SK-N-SH (cell line): ENCODE measurements around the gene PEG3. TPM values are rescaled to one million over a fixed set of nuclear protein-coding genes. Genes with fewer than 3 reads are reported as not detected.

Source experiments
- CTCF ChIA-PET: fragments of 300-600, 350-600 bp; formaldehyde crosslinking; extraction: SDS; loops from one replicate; lab custom pipeline; 2021; lab: Yijun Ruan, JAX
- POLR2A ChIA-PET: fragments of 350-600 bp; sonication (Branson Sonifier 250); formaldehyde crosslinking; extraction: SDS; loops from one replicate; lab custom pipeline; 2020; ENCODE audit warnings: antibody characterized with exemption, inconsistent platforms; lab: Yijun Ruan, JAX
- DNase-seq: peaks from one replicate; pipeline ENCODE4 v3.0.0; 2012
- H2AFZ ChIP-seq: fragments of 200-600 bp; sonication (generic); 2 replicates; pipeline ENCODE4 v1.8.1; 2016; ENCODE audit warnings: antibody characterized with exemption, mild to moderate bottlenecking, low read depth
- H3F3A ChIP-seq: fragments of 200-600 bp; sonication (generic); replicated peaks from 2 replicates; pipeline ENCODE3; 2016; ENCODE audit warnings: antibody characterized with exemption, mild to moderate bottlenecking; ENCODE audit not compliant: insufficient read depth
- H3K27ac ChIP-seq, 2 experiments: fragments of 200-500 bp in 1 of 2; fragments of 200-600 bp in 1 of 2; sonication (Bioruptor generic) in 1 of 2; sonication (generic), shearing (Covaris generic) in 1 of 2; 2 replicates each; pipeline versions ENCODE4 v1.5.1 to v1.6.1; 2014 to 2016; ENCODE audit warnings: low read depth in 2 of 2, inconsistent platforms in 1 of 2, low read length in 1 of 2, mild to moderate bottlenecking in 1 of 2, mixed read lengths in 1 of 2
- H3K27me3 ChIP-seq: fragments of 200-600 bp; sonication (generic), shearing (Covaris generic); 2 replicates; pipeline ENCODE4 v1.6.1; 2016; ENCODE audit warnings: mixed run types; ENCODE audit not compliant: insufficient read depth
- H3K36me3 ChIP-seq, 2 experiments: fragments of 200-500 bp in 1 of 2; fragments of 200-600 bp in 1 of 2; sonication (Bioruptor generic) in 1 of 2; sonication (generic) in 1 of 2; replicated peaks in 1 of 2; 2 replicates each; pipeline versions ENCODE3 to v1.5.1; 2014 to 2016; ENCODE audit warnings: low read length in 1 of 2, mild to moderate bottlenecking in 1 of 2; ENCODE audit not compliant: insufficient read depth in 2 of 2, control insufficient read depth in 1 of 2
- H3K4me1 ChIP-seq, 2 experiments: fragments of 200-500 bp in 1 of 2; fragments of 200-600 bp in 1 of 2; sonication (Bioruptor generic) in 1 of 2; sonication (generic), shearing (Covaris generic) in 1 of 2; 2 replicates each; pipeline versions ENCODE4 v1.5.1 to v1.6.1; 2014 to 2016; ENCODE audit warnings: low read depth in 1 of 2, low read length in 1 of 2, mixed run types in 1 of 2; ENCODE audit not compliant: insufficient read depth in 2 of 2, control insufficient read depth in 1 of 2
- H3K4me2 ChIP-seq: fragments of 200-600 bp; sonication (generic), shearing (Covaris generic); 2 replicates; pipeline ENCODE4 v1.6.1; 2017; ENCODE audit warnings: mixed run types
- H3K4me3 ChIP-seq, 2 experiments: fragments of 200-500 bp in 1 of 2; fragments of 200-600 bp in 1 of 2; sonication (Bioruptor generic) in 1 of 2; sonication (generic), shearing (Covaris generic) in 1 of 2; 2 replicates each; pipeline versions ENCODE4 v1.5.1 to v1.8.1; 2014 to 2016; ENCODE audit warnings: low read depth in 2 of 2, inconsistent platforms in 1 of 2, low read length in 1 of 2, mild to moderate bottlenecking in 1 of 2, mixed read lengths in 1 of 2, moderate library complexity in 1 of 2
- H3K79me2 ChIP-seq: fragments of 200-600 bp; sonication (generic); 2 replicates; pipeline ENCODE4 v1.8.1; 2017; ENCODE audit warnings: mild to moderate bottlenecking; ENCODE audit not compliant: insufficient read depth
- H3K9ac ChIP-seq: fragments of 200-600 bp; sonication (generic); 2 replicates; pipeline ENCODE4 v1.6.1; 2017; ENCODE audit warnings: mixed run types
- H3K9me2 ChIP-seq: fragments of 200-600 bp; sonication (generic); 2 replicates; pipeline ENCODE4 v1.6.1; 2017; ENCODE audit warnings: mixed run types
- H3K9me3 ChIP-seq: fragments of 200-600 bp; sonication (generic); 2 replicates; pipeline ENCODE4 v1.6.1; 2017; ENCODE audit warnings: mixed run types, mild to moderate bottlenecking, moderate library complexity
- H4K20me1 ChIP-seq: fragments of 200-600 bp; sonication (generic); 2 replicates; pipeline ENCODE4 v1.6.1; 2017; ENCODE audit warnings: mild to moderate bottlenecking, mixed run types; ENCODE audit not compliant: insufficient read depth
- CTCF ChIP-seq: fragments of 200-600 bp; sonication (generic); IDR thresholded peaks from 2 replicates; pipeline ENCODE4 v1.6.1; 2017; ENCODE audit warnings: antibody characterized with exemption, mild to moderate bottlenecking, moderate library complexity
- ELF1 ChIP-seq: IDR thresholded peaks from 2 replicates; pipeline ENCODE4 v1.4.0; 2012
- EP300 ChIP-seq, 2 experiments: IDR thresholded peaks; 2 replicates each; pipeline versions ENCODE4 v1.4.0 to v1.6.1; 2012; ENCODE audit warnings: borderline replicate concordance in 1 of 2, low read depth in 1 of 2, low read length in 1 of 2
- EZH2phosphoT487 ChIP-seq: fragments of 200-600 bp; sonication (generic); IDR thresholded peaks from 2 replicates; pipeline ENCODE4 v1.6.1; 2017; ENCODE audit warnings: low read depth, mixed run types, mild to moderate bottlenecking, antibody characterized with exemption, moderate library complexity, borderline replicate concordance
- FOXJ3 ChIP-seq: sonication (generic); formaldehyde crosslinking; IDR thresholded peaks from 2 replicates; pipeline ENCODE4 v1.5.1; 2020; ENCODE audit warnings: mild to moderate bottlenecking, missing genetic modification reagents
- FOXM1 ChIP-seq: IDR thresholded peaks from 2 replicates; pipeline ENCODE4 v1.4.0; 2012; ENCODE audit warnings: low read depth, mild to moderate bottlenecking
- GABPA ChIP-seq: IDR thresholded peaks from 2 replicates; pipeline ENCODE4 v1.4.0; 2012; ENCODE audit warnings: low read depth, mild to moderate bottlenecking
- JUND ChIP-seq: IDR thresholded peaks from 2 replicates; pipeline ENCODE4 v1.4.0; 2012
- MEF2A ChIP-seq: IDR thresholded peaks from 2 replicates; pipeline ENCODE4 v1.4.0; 2012; ENCODE audit warnings: low read depth, borderline replicate concordance
- NRF1 ChIP-seq: IDR thresholded peaks from 2 replicates; pipeline ENCODE4 v1.6.1; 2012; ENCODE audit warnings: low read depth, mild to moderate bottlenecking, low read length
- POLR2AphosphoS5 ChIP-seq: IDR thresholded peaks from 2 replicates; pipeline ENCODE4 v1.6.1; 2012; ENCODE audit warnings: low read depth, low read length
- REST ChIP-seq: IDR thresholded peaks from 2 replicates; pipeline ENCODE4 v1.6.1; 2012; ENCODE audit warnings: mild to moderate bottlenecking, low read depth, low read length, moderate library complexity
- RXRA ChIP-seq: IDR thresholded peaks from 2 replicates; pipeline ENCODE4 v1.4.0; 2012; ENCODE audit warnings: low read depth, mild to moderate bottlenecking, borderline replicate concordance
- SIN3A ChIP-seq: IDR thresholded peaks from 2 replicates; pipeline ENCODE4 v1.6.1; 2012; ENCODE audit warnings: low read depth, mild to moderate bottlenecking, low read length, moderate library complexity, borderline replicate concordance
- SMC3 ChIP-seq: IDR thresholded peaks from 2 replicates; pipeline ENCODE4 v1.6.1; 2012; ENCODE audit warnings: low read depth, low read length, improper control_type of control experiment
- TAF1 ChIP-seq: IDR thresholded peaks from 2 replicates; pipeline ENCODE4 v1.6.1; 2012; ENCODE audit warnings: low read depth, mild to moderate bottlenecking, low read length, moderate library complexity, borderline replicate concordance
- TCF12 ChIP-seq: IDR thresholded peaks from 2 replicates; pipeline ENCODE4 v1.4.0; 2012
- WGBS: methylation state at CpG from one replicate; pipeline ENCODE4 v1.1.6; 2017; ENCODE audit warnings: low lambda C conversion rate; 5-methylcytosine and 5-hydroxymethylcytosine counted together
- polyA plus RNA-seq, 3 experiments: library from polyadenylated mRNA; depleted of rRNA; stranded (reverse); fragments of >200 nt; gene quantifications; 2 replicates each; pipeline ENCODE4 v1.2.3, GENCODE V29; 2012
- TF ChIP-seq, protein P1 (sequence below): IDR thresholded peaks from 2 replicates; pipeline ENCODE4 v1.4.0; 2012; ENCODE audit warnings: low read depth, borderline replicate concordance

Gene PEG3
- polyA plus RNA-seq, 1 of the 3 experiments (the other 2 are of a cell fraction), result 0.12 TPM

DNA sequence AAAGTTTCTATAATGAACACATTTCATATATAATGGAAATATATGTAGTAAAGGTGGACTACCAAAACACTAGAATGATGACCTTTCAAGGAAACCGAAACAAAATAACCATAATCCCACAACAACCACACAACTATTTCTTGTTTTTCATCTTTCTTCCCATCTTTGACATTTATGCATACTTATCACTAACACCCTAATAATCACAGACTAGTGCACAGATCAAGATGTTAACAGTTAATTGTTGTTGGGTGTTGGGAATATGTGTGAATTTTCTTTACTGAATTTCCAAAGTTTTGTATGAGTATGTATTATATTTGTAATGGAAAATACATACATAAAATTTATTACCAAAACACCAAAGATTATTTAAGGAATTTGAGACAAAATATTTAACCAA is 30.3 kb downstream of the PEG3 start:
- ChIA-PET CTCF (no interaction called here), POLR2A (no interaction called here)
- no peak overlapping the region for H3K4me3 ChIP-seq
- H3K9ac ChIP-seq, result no peak overlapping the region
- H3K4me2 ChIP-seq, result no peak overlapping the region
- H3K27me3 ChIP-seq, result no peaks in the 10 kb centered on the region
- no peak overlapping the region for H3K27ac ChIP-seq
- H3K36me3 ChIP-seq, result no peaks in the 10 kb centered on the region
- no peaks in the 10 kb centered on the region for H4K20me1 ChIP-seq
- H2AFZ ChIP-seq, result no peak overlapping the region
- H3K9me2 ChIP-seq, result no peaks in the 10 kb centered on the region
- no peaks in the 10 kb centered on the region for H3K79me2 ChIP-seq
- no peak for DNase-seq
- 17% methylated on average over 1 of the region's 1 CpG for WGBS
- H3F3A ChIP-seq, result no peaks in the 10 kb centered on the region
- peaks cover 10% of the 10 kb centered on the region; the same call in 1 of the 2 replicates for H3K9me3 ChIP-seq
- H3K4me1 ChIP-seq, result no peaks in the 10 kb centered on the region
- TF ChIP-seq, protein P1, sequence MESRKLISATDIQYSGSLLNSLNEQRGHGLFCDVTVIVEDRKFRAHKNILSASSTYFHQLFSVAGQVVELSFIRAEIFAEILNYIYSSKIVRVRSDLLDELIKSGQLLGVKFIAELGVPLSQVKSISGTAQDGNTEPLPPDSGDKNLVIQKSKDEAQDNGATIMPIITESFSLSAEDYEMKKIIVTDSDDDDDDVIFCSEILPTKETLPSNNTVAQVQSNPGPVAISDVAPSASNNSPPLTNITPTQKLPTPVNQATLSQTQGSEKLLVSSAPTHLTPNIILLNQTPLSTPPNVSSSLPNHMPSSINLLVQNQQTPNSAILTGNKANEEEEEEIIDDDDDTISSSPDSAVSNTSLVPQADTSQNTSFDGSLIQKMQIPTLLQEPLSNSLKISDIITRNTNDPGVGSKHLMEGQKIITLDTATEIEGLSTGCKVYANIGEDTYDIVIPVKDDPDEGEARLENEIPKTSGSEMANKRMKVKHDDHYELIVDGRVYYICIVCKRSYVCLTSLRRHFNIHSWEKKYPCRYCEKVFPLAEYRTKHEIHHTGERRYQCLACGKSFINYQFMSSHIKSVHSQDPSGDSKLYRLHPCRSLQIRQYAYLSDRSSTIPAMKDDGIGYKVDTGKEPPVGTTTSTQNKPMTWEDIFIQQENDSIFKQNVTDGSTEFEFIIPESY, result no peak
- TF ChIP-seq FOXM1 (no peak), EZH2phosphoT487 (no peak), GABPA (no peak), SIN3A (no peak), CTCF (no peak), NRF1 (no peak), TAF1 (no peak), RXRA (no peak)

DNA sequence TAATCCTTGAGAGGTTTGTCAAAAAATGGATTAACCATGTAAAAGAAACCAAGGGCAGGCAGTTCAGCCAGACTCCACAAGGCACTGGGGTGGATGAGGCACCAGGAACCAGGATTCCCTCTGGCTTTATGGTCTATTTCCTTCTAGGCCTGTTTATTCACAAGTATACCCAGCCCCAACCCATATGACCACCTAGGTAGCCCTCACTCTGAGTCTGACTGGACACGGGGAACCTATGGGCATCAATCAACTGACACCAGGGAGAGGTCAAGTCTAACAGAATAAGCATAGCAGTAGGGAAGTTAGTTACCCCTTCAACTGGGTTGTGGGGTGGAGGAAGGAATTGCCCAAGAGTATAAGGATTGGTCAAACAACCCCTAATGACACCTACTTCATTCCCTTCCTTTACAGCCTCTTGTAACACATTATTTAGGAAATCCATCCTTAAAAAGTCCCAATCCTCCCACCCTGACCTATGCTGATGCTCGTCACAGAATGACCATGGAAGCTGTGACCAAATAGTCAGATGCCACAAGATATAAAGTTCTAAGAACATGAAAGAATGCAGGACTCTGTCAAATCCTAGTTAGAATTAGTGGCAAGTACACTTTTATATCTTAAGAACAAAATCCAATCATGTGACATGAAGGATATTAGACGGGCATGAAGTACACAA is 31.7 kb downstream of the PEG3 start:
- no peak overlapping the region for H3K4me3 ChIP-seq
- no peaks in the 10 kb centered on the region for H3K79me2 ChIP-seq
- no peak overlapping the region for H3K4me2 ChIP-seq
- H3K36me3 ChIP-seq, result no peaks in the 10 kb centered on the region
- H3K9ac ChIP-seq, result no peak overlapping the region
- DNase-seq, result no peak
- no peaks in the 10 kb centered on the region for H3K27me3 ChIP-seq
- no peaks in the 10 kb centered on the region for H3F3A ChIP-seq
- CTCF ChIA-PET, result no interaction called here
- no peaks in the 10 kb centered on the region for H4K20me1 ChIP-seq
- TF ChIP-seq TAF1, result no peak
- no peak for TF ChIP-seq EP300 (IDR thresholded peaks at IDR 0.05; ENCODE audit: borderline replicate concordance in 1 of 2, low read depth in 1 of 2, low read length in 1 of 2)
- TF ChIP-seq SIN3A, result no peak
- no peak for TF ChIP-seq TCF12
- no peak for TF ChIP-seq FOXJ3 (CRISPR knock-in tag)
- no peak for TF ChIP-seq NRF1
- no peak for TF ChIP-seq MEF2A
- no peak for TF ChIP-seq JUND
- TF ChIP-seq ELF1, result no peak
- TF ChIP-seq REST, result no peak
- TF ChIP-seq SMC3, result no peak
- TF ChIP-seq POLR2AphosphoS5, result no peak
- H3K4me1 ChIP-seq, result no peaks in the 10 kb centered on the region
- 20% methylated on average over 3 of the region's 3 CpGs for WGBS
- H2AFZ ChIP-seq, result no peak overlapping the region
- H3K9me3 ChIP-seq, result peaks cover 10% of the 10 kb centered on the region; the same call in 1 of the 2 replicates
- POLR2A ChIA-PET, result no interaction called here
- no peak overlapping the region for H3K27ac ChIP-seq
- no peaks in the 10 kb centered on the region for H3K9me2 ChIP-seq
